HG03175 (cell line): ENCODE measurements around the gene CYP2A7.
"Not testable (repeated sequence)": the region's sequence is repeated elsewhere in the genome, so short reads cannot be mapped to it uniquely, and the experiment has no call there.

Source experiments
- ATAC-seq: cut with Tn5 transposase; IDR thresholded peaks from one replicate; pipeline ENCODE4 v1.9.1; 2021; ENCODE audit warnings: mild to moderate bottlenecking, moderate library complexity; ENCODE audit not compliant: unreplicated experiment

CYP2A7 gene

GRCh38 chr19:40842997-40843652 lies 38.9 kb downstream of the CYP2A7 start:
- not testable (repeated sequence) for ATAC-seq

- ATAC-seq: not testable (repeated sequence)
Measured at GRCh38 chr19:40842012-40842411, 40.0 kb downstream of the CYP2A7 start.

- ATAC-seq: not testable (repeated sequence)
Measured at GRCh38 chr19:40838477-40838876, 43.6 kb downstream of the CYP2A7 start.

GRCh38 chr19:40836754-40837429 lies 45.1 kb downstream of the CYP2A7 start:
- no peak for ATAC-seq

- ATAC-seq: not testable (repeated sequence)
Measured at GRCh38 chr19:40833728-40834533, 48.1 kb downstream of the CYP2A7 start.

- ATAC-seq: not testable (repeated sequence)
Measured at GRCh38 chr19:40832431-40832790, 49.6 kb downstream of the CYP2A7 start.

- ATAC-seq: no peak
Measured at GRCh38 chr19:40831502-40832430, 50.3 kb downstream of the CYP2A7 start.

GRCh38 chr19:40830741-40831140 lies 51.3 kb downstream of the CYP2A7 start:
- not testable (repeated sequence) for ATAC-seq

GRCh38 chr19:40829205-40829604 lies 52.8 kb downstream of the CYP2A7 start:
- no peak for ATAC-seq

- ATAC-seq: no peak
Measured at GRCh38 chr19:40827386-40828247, 54.4 kb downstream of the CYP2A7 start.

GRCh38 chr19:40826699-40827385 lies 55.2 kb downstream of the CYP2A7 start:
- not testable (repeated sequence) for ATAC-seq

GRCh38 chr19:40826312-40826698 lies 55.7 kb downstream of the CYP2A7 start:
- not testable (repeated sequence) for ATAC-seq

GRCh38 chr19:40825460-40826095 lies 56.5 kb downstream of the CYP2A7 start:
- ATAC-seq: not testable (repeated sequence)
